LNCAP (cell line): ENCODE data around the gene ATP5F1E.

ENCODE experiments used
- TF ChIP-seq, protein P1 (sequence below): fragments of 450-650 bp; IDR thresholded peaks from 2 replicates; pipeline ENCODE4 v1.5.1; 2017; ENCODE audit warnings: mild to moderate bottlenecking

Gene ATP5F1E

DNA sequence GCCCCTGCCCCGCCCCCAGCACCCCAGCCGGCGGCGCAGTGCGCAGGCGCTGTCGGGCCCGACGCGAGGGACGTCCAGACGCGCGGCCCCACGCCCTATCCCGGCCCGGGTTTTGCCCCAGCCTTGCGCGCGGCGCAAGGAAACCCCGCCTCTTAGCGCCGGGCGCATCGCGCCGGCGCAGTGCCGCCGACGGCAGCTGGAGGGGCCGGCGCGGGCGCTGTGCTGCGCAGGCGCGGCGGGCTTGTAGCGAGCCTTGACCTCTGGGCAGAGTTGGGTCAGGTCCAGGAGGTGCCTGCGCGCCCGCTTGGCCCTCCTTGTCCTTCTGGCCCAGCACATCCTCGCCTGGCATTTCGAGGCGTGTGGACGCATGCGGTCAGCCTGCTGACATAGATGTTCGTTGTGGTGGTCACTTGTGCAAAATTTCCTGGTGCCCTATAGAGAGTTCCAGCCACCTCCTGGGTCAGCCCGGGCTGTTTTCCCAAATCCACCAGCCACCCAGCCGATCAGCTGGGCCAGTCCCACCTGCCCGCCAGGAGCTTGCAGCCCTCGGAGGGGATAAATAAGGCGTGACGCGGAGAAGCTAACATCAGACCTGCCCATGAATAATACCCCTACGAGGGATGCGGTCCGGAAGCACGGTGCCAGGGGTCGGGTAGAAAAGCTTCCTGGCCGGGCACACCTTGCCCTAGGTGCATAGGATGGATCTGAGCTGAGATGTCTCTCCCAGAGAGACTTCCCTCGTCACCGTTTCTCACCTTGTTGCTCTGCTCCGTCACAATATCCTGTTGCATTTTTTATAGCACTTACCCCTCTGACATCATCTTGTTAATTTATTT lies 10.9 kb upstream of the ATP5F1E start:
- TF ChIP-seq, protein P1, sequence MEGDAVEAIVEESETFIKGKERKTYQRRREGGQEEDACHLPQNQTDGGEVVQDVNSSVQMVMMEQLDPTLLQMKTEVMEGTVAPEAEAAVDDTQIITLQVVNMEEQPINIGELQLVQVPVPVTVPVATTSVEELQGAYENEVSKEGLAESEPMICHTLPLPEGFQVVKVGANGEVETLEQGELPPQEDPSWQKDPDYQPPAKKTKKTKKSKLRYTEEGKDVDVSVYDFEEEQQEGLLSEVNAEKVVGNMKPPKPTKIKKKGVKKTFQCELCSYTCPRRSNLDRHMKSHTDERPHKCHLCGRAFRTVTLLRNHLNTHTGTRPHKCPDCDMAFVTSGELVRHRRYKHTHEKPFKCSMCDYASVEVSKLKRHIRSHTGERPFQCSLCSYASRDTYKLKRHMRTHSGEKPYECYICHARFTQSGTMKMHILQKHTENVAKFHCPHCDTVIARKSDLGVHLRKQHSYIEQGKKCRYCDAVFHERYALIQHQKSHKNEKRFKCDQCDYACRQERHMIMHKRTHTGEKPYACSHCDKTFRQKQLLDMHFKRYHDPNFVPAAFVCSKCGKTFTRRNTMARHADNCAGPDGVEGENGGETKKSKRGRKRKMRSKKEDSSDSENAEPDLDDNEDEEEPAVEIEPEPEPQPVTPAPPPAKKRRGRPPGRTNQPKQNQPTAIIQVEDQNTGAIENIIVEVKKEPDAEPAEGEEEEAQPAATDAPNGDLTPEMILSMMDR: no peak

GRCh38 chr20:59042151-59042795 lies 10.1 kb upstream of the ATP5F1E start, which contains the start of gene PRELID3B:
PRELID3B (minus strand) TSS chr20:59042786; CDS start chr20:59042730, 56 bp downstream.
- TF ChIP-seq, protein P1: no peak

DNA sequence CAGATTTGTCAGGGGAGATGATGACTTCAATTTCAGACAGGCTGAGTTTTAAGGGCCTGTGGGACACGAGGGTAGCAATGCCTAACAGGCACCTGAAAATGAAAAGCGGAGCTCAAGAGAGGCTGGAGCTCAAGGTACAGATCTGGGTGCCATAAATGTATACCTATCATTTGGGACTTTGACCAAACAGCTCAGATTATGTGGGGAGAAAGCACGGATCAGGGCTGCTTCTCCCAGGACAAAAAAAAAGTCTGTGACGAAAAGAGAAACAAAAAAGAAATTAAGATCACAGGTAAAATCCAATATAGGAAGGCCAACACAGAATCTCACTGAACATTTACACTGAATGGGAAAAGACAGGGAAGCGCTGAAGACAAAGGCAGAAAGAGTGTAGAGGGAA lies 8.5 kb upstream of the ATP5F1E start:
- TF ChIP-seq, protein P1: no peak

DNA sequence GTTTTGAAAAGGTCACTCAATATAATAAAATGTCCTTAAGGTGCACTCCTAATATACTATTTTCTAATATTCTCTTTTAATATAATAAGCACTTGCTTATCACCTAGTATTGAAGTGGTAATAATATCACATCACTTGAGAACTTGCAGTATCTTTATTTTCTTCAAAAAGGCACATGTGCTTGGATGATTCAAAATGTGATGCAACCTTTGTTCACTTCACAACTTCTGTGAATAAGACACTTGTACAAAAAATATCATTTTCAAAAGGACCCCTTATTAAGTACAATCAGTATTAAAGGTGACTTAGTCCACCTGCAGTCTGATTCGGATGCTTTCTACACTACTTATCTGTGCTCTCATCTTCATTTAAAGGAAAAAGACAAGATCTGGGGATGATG lies 7.1 kb upstream of the ATP5F1E start:
- TF ChIP-seq, protein P1: no peak

- TF ChIP-seq, protein P1: no peak
Observed at GRCh38 chr20:59037386-59037785, 5.3 kb upstream of the ATP5F1E start.

GRCh38 chr20:59035381-59035780 lies 3.2 kb upstream of the ATP5F1E start:
- TF ChIP-seq, protein P1: no peak

GRCh38 chr20:59033616-59034165 lies 1.6 kb upstream of the ATP5F1E start:
- TF ChIP-seq, protein P1: no peak
